NCI-H82 (cell line): ENCODE results near the gene CUX1.
"Not testable (repeated sequence)": the region's sequence is repeated elsewhere in the genome, so short reads cannot be mapped to it uniquely, and the experiment has no call there.

ENCODE experiments used
- DNase-seq: peaks from one replicate; lab custom pipeline; 2025; lab: John Stamatoyannopoulos, UW

CUX1 gene

GRCh38 chr7:102045681-102046372 is 228.4 kb downstream of the CUX1 start:
- no peak for DNase-seq

- DNase-seq = no peak
Observed at GRCh38 chr7:102046373-102047117, 229.1 kb downstream of the CUX1 start.

- no peak for DNase-seq
Observed at GRCh38 chr7:102047167-102047566, 229.7 kb downstream of the CUX1 start.

DNA sequence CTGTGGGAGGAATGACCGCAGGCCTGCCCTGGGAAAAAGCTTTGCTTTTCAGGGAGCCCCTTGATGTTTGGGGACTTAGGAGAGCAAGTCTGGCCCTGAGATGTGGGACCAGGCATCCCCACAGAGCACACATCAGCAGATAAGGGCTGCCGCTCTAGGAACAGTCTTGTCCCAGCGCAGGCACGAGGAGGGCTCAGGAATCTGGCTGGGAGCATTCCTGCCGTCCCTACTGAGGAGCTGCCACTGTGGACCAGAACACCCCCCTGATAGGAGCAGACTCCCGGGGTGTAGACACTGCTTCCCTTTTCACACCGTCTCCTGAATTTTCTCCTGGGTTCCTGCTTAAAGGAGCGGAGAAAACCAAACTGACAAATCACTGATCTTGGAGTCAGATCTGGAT is 232.3 kb downstream of the CUX1 start:
- no peak for DNase-seq

- DNase-seq = no peak
Observed at GRCh38 chr7:102050864-102051460, 233.5 kb downstream of the CUX1 start.

- not testable (repeated sequence) for DNase-seq
Observed at GRCh38 chr7:102051736-102052135, 234.3 kb downstream of the CUX1 start.

GRCh38 chr7:102054158-102054557 is 236.7 kb downstream of the CUX1 start:
- DNase-seq = no peak

GRCh38 chr7:102055181-102055976 is 238.0 kb downstream of the CUX1 start:
- no peak for DNase-seq

GRCh38 chr7:102059524-102059923 is 242.1 kb downstream of the CUX1 start:
- DNase-seq = no peak

- no peak for DNase-seq
Observed at GRCh38 chr7:102061354-102061945, 244.0 kb downstream of the CUX1 start.

GRCh38 chr7:102061981-102062390 is 244.6 kb downstream of the CUX1 start:
- DNase-seq = no peak

DNA sequence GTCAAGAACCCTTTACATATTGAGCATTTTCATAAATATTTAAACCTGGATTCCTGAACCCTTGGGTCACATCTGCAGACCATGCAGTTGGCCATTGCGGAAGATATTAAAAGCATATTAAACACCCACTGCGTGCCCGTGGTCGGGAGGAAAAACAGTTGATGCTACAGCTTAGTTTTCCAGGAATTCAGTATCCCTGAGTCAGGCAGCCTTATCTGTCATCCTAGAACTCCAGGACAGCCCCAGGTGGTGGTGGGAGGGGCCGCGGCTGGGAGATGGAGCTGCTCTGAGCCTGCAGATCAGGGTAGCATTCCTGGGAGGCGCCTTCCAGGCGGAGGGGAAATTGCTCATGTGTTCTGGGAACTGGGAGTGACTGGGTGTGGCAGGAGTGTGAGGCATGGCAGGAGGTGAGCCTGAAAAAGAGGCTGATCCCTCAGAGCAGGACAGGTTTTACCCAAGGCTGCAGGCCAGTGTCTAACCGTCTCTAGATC is 246.3 kb downstream of the CUX1 start:
- DNase-seq = peak; percentile 14

DNA sequence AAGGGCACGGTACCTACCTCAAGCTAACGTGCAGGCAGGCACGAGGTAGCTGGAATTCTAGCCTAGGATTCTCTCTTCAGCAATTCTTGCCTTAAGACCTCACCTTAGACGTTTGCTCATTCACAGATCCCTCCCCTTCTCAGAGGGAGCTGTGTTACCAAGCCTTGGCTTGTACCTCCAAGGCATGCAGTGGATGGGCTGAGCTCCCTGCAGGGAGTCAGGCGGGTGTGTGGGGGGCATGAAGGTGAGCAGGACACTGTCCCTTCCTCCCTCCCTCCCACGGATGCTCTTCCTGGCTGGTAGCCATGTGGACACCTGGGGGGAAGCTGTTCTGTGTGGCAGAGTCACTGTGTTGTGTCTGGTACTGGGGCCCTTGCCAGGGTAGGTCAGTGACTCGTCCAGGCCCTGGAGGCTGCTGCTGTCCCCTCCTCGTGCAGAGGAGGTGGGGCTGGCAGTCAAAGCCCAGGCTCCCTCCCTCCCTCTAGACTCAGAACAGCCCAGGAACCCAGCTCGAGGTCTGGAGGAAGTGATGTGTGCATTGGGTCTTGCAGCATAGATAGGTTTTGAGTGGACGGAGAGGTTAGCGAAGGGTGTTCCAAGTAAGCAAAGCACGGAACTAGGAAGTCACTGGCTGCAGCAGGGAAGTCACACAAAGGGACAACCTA is 247.1 kb downstream of the CUX1 start:
- DNase-seq = no peak

- DNase-seq = no peak
Observed at GRCh38 chr7:102065226-102065625, 247.8 kb downstream of the CUX1 start.

DNA sequence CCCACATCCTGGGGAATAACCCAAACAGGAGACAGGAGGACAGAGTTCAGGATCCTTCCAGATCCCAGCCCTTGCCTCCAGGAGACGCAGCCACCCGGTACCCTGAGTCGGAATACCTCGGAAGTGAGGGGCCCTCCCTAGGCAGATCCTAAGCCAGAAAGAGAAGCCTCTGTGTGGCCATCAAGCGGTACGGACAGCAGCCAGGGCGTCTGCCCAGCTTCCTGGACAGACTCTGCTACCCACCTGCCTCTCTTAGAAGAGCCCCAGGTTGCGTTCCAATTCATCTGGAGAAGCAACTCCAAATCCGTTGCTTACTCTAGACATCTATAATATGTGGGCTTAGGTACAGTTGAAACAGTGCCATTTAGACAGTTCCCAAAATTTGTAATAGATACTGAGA is 249.1 kb downstream of the CUX1 start:
- no peak for DNase-seq

DNA sequence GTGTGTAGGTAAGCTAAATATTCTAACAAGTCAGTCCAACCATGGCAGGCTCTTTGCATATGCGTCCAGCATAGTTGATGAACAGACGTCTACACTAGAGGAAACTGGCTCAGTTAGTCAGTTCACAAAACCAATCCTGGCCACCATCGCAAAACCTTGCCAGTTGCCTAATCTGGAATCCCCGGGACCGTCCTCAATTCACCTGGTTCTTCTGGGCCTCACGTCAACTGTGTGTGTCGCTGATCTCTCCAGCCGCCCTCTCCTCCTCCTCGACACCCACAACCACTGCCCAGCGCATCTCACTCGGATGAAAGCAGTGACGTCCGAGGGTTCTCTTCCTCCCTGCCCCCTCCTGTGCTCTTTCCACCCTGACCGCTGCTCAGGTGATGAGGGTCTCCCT is 251.4 kb downstream of the CUX1 start:
- no peak for DNase-seq

DNA sequence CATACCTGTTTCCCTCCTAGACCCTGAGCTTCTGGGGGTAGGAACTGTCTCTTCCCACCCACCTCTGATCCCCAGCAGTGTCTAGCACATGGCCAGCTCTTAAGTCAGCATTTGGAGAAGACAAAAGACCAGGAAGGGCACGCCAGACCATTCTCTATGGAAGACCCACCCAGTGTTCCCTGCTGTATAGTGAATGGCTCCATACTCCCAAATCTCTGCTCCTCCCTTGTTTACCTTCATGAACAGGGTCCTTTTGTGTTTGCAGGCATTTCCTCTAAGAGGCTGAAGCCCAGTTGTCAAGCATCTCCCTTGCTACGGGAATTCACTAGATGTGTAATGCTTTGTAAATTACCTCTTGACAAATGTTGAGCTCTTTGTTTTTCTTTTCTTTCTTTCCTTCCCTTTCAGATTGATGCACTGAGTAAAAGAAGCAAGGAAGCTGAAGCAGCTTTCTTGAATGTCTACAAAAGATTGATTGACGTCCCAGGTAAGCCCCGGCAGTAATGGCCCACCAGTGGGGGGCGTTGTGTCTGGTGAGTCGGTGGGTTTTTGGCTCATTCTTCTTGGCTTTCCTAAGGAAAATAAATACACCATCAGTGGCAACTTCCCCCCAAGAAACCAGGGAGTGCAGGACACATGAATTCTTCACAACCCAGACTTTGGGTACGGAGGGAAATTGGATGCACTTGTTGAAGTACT is 252.7 kb downstream of the CUX1 start:
- no peak for DNase-seq

DNA sequence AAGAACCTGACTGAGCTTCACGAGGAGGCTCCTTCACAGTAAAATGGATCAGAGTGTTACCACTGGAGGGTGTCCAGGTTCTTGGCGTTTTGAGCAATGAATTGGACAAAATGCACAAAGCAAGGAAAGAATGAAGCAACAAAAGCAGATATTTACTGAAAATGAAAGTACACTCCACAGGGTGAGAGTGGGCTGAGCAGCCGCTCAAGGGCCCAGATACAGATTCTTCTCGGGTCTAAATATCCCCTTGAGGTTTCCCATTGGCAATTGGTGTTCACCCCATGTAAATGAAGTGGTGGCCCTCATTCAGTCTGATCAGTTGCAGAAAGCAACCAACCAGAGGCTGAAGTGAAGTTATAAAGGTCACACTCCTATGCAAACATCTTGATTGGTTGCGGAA is 254.6 kb downstream of the CUX1 start:
- DNase-seq = no peak

DNA sequence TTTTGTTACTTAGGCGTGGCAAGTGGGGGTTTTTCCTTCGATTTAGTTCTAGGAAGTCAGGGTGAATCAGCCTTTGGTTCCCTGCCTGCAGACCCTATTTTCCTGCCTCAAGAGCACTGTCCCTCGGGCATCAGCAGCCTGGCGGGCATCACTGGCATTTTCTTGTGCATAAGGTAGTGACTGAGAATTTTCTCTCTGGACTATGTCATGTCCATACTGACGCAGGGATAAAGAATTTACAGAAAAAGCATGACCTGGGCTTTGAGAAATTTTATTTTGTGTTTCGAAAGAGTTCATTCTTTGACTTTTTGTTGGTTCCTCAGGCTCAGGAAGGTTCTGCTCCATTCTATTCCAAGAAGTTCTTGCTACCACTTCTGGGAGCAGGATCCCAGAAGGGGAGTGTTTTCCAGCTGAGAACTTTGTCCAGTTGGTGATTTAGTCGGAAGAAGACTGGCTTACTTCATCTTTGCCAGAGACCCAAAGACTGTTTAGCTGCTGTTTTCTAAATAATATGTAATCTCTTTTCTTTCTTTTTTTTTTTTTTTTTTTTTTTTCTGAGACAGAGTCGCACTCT is 255.3 kb downstream of the CUX1 start:
- no peak for DNase-seq
